Stimulated activated naive CD4-positive, alpha-beta T cell (primary cell): Measurements from ENCODE around the gene LRAT.
"Not testable (repeated sequence)": the region's sequence is repeated elsewhere in the genome, so short reads cannot be mapped to it uniquely, and the experiment has no call there.

Source experiments
- DNase-seq, 6 experiments: peaks; one replicate each; lab custom pipeline; 2025; lab: John Stamatoyannopoulos, UW

LRAT gene

DNA sequence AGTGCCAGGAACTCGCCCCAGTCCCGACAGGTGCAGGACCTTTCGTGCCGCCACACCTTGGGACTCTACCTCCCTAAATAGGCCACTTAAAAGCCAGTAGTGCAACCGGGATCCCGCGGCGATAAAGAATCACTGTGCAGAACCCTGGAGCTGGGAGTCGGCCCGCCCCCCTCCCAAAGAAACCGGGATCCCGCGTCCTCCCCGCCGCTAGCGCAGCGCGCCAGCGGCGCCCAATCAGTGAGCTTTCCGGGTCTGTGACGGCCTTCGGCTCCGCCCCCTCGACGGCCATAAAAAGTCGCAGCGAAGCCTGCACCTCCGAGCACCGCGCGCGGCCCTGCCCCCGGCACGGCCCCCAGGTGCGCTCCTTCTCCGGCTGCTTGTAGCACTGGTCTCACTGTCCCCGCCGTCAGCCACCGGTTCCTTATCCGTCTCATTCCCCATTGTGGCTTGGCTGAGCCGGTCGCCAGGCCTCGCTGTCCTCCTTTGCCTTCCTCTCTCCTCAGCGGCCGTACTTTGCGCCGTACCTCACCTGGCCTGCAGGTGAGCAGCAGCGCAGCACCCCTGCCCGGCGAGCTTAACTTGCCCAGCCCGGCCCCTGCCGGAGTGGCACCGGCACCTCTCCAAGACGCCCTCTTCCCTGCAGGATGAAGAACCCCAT is at the start of gene LRAT:
LRAT (plus strand) TSS at position 318 of the 658 bp plus-strand sequence; CDS start at position 645, 327 bp downstream.
- peak in 4 of 6 experiments; percentile 1 to 29 (median 10) for DNase-seq

- no peak for DNase-seq
Measured at GRCh38 chr4:154707877-154708276, 35.9 kb upstream of the LRAT start.

- no peak for DNase-seq
Measured at GRCh38 chr4:154709550-154709949, 34.2 kb upstream of the LRAT start.

DNA sequence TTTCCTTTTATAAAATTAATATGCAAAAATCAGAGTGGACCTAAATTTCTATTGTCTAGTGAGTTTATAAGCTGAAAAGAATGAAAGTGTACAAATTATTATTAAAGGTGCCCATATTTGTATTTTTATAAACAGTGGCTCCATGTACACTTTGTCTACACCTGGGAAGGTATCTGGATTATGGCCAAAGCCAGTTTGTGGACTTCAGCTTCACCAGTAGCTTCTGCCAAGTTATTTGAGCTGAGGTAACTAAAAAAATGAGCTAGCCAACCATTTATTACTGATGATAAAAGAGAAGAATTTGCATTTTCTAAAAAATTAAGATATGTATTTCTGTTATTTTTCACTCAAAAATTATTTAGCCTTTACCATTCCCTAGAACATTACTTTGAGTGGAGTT is 32.3 kb upstream of the LRAT start:
- no peak for DNase-seq

DNA sequence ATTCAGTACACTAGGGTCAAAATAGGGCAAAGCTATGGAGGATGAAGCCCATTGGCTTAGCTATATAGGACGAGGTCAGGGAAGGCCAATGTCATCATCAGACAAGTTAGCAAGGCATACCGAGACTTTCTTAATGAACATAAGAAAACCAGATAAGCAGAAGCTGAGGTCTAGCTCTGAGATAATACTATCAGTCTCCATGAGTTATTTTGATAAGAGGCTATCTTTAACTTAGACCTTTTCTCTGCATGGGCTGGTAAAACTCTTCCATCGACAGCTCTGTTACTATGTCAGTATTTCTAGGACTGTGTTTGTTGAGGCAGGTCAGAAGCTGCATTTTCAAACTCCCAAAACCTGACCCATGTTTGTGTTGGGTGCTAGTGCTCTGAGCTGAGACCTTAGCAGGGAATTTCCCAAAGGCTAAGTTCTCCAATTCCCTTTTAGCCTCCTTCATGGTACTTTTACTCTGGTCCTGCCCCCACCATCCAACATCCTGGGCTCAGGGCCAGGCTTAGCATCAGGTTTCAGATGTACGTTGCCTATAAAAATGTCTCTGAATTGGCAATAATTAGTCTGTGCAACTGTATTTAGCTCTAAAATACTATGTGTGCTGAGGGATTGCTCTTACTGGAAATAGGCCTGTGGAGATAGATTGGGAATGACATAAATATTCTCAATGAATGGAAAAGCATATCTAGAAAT is 29.3 kb upstream of the LRAT start:
- DNase-seq, result no peak

GRCh38 chr4:154719087-154719486 is 24.7 kb upstream of the LRAT start:
- no peak for DNase-seq

- no peak for DNase-seq
Measured at GRCh38 chr4:154720123-154720522, 23.7 kb upstream of the LRAT start.

GRCh38 chr4:154720618-154721267 is 23.1 kb upstream of the LRAT start:
- DNase-seq, result no peak

DNA sequence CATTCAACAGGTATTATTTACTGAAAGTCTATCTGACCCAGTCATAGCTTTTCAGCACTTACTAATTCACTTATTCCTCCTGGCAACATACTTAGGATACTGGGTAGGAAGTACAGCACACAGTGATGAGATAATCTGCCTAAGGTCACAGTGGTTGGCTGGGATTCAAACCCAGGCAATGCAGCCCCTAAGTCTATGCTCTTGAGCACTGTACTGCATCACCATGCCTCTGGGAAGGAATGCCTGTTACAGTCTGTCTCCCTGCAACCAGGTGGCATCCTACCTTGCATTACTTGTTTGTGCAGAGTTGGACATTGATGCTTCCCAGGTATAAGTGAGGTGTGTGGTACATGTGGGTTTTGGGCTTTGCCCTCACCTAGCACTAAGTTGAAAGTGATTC is 21.5 kb upstream of the LRAT start:
- no peak for DNase-seq

- DNase-seq, result not testable (repeated sequence)
Measured at GRCh38 chr4:154723601-154724000, 20.2 kb upstream of the LRAT start.

DNA sequence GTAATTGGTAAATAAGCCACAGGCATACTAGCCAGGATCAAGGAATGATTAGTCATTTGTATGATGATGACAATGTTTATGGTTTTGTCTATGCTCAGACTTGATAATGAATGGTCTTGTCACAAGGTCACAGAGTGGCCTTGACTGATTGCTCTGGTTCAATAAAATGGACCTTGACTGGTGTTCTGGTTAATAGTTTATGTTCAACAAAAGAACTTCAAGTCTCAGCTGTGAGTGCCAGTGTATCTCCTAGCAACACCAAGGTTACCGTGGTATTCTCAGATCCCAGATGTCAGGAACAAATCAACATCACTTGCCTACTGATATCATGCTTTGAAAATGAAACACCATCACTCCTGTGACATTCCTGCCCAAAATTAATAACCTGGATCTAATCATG is 16.3 kb upstream of the LRAT start:
- no peak for DNase-seq

DNA sequence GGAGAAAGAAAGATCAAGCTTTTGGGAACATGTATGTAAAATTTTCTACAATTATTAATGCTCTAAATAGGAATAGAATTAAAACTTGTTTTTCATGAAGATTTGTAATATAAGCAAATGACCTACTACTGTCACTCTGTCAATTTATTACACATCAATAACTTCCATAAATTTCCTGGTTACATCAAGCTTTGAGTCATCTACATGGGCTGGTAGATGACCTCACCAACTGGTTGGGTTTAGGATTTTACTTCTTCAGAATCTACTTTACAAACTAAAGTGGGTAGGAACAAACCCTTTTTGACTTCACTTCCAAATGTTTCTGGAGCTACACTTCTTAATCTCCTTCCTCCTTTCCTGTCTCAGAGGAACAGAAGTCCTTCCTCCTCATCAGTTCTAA is 12.0 kb upstream of the LRAT start:
- no peak for DNase-seq

DNA sequence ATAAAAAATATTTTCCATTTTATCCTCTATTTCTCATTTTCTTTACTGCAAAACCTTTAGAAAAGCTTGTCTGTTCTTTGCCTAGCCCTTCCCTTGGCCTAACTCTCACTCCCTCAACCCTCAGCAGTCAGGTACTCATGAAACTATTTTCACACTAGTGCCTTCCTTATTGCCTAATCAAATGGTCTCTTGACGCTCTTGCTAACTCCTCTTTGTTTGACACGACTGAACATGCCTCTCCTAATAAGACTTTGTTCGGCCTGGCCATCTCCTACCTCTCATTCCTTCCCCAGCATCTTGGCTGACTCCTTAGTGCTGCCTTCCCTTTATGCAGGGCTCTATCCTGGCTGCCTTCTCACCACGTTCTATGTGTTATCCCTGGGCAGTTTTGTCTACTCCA is 11.1 kb upstream of the LRAT start:
- no peak for DNase-seq

DNA sequence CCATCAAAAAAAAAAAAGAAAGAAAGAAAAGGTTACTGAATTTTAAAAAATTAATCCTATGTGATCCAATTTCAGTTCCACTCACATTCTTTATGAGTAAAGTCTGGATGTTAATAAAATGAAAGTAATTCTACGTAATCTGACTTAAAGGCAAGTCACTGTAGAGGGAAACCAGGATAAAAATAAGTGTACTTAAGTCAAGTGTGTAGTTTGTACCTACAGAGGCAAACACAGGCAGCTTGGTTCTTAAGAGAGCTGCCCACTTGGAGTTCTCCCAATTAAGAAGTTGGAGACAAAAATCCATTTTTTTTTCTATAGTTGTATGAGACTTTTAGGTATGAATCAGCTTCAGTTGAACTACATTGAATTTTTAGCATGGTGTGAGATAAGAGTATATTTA is 7.0 kb upstream of the LRAT start:
- no peak for DNase-seq

GRCh38 chr4:154738426-154738825 is 5.4 kb upstream of the LRAT start:
- DNase-seq, result no peak

DNA sequence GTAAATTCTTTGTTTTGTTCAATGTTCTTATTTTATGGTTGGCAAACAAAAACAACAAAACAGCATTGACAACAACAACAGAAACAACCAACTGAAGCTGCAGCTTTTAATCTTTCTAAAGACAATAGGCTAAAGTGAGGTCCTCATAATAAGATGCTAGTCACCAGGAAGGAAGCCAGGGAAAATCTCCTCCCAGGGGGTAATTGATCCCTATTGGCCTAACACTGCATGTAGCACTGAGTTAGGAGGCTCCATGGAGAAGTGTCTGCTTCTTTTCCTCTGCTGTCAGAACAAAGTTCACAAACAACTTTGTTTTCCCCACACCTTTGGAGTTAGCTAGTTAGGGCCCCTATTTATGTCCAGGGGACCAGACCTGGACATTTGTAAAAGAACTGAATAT is 4.7 kb upstream of the LRAT start:
- DNase-seq, result no peak

DNA sequence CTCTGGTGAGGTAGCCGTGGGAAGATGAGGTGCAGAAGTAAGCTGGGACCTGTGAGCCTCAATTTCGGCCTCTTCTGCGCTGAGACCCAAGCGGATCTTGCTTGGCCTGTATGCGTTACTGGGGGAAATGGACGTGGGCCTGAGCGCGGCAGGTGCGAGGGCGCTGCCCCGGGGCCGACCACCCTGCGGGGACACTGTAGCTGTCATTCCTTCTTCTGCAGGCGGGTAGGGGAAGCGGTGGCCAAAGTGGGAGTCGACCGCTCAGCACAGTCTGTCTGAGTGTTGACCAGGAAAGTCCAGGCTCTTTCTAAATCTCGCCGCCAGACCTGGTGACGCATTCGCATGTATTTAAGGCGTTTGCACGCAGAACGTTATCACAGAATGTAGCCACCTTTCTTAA is 3.3 kb upstream of the LRAT start:
- no peak for DNase-seq

DNA sequence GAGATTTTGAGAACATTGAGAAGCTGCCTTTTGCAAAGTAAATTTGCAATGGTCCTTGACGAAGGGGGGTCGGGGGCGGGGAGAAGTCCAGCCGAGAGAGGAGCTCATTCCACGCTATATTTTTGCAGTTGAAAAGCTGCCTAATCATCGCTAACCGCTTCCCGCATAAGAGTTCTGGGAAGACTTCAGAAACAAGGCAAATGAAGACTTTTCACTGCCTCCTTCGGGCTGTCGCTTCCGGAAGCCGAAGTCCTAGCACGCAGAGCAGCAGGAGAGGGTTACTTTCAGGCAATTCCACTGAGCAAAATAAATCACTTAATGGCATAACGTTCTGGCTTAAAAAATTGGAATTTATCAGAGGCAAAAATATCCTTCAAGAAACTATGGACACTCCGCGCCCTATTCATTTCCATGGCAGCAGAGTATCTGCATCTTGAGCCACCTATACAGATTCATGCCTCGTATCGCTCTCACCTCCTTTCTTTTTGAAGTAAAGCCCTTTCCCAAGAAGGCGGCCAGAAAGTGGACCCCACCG is 2.6 kb upstream of the LRAT start:
- no peak for DNase-seq

- no peak for DNase-seq
Measured at GRCh38 chr4:154741922-154742850, 1.6 kb upstream of the LRAT start.

GRCh38 chr4:154744341-154744926 is 634 bp downstream of the LRAT start:
- DNase-seq, result no peak

DNA sequence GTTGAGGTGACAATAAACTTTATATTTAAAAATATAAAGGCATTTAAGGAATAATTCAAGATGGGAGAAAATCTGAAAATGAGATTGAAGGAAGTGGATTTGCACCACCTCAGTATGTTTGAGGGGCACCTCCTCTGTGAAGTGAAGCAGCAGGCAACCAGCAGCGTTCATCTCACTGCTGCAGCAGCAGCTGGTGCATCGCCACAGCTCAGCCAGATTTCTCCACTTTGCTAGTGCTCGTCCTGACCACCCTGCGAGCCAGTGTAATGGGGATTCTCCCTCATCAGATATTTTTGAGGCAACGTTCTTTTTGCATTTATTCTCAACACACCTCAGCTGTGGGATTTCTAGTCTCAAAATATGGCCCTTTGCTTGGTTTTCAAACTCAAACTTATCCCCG is 13.9 kb downstream of the LRAT start:
- DNase-seq, result no peak

DNA sequence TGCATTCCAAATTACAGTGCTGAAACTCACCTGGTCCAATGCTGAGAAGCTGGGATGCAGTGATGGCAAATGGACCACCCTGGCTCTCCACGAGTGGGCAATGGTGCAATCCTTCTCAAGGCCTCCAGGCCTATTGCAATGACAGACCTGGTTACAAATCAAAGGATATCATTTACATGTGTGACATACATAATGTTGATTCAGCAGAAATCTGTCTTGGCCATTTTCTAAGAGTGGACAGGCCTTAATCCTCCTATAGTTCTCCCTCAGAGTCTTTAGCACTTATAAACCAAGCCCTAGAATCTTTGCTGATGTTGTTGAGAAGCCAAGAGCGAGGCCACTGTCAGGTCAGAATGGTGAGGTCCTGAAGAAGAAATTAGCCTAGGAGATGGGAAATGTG is 17.1 kb downstream of the LRAT start:
- DNase-seq, result no peak
